ENCODE results near the gene PRELP.
A peak's percentile ranks its signal among the peaks of the same experiment; 100 is the strongest.

GRCh38 chr1:203448521-203449061, 27.0 kb upstream of the PRELP start:
- TF ChIP-seq CTCF (IDR thresholded peaks at IDR 0.05; ENCODE audit: low read depth, low read length, missing input control), result no peak
- no peak for TF ChIP-seq YY1 (IDR thresholded peaks at IDR 0.05)
- TF ChIP-seq REST (IDR thresholded peaks at IDR 0.05), result no peak
- TF ChIP-seq JUND (IDR thresholded peaks at IDR 0.05), result no peak
- no peak for TF ChIP-seq TAF1 (conservative IDR thresholded peaks at IDR 0.05)
- no peak for TF ChIP-seq ZBTB33 (IDR thresholded peaks at IDR 0.05)
- no peak for TF ChIP-seq MAX (IDR thresholded peaks at IDR 0.05)
- peak in 1 of 2 donors; percentile 11 for TF ChIP-seq RAD21 (IDR thresholded peaks at IDR 0.05)
- peak in 1 of 2 donors; percentile 19 for TF ChIP-seq RXRA (IDR thresholded peaks at IDR 0.05)
- TF ChIP-seq EGR1 (IDR thresholded peaks at IDR 0.05; ENCODE audit: low read depth in 2 of 2), result no peak
- TF ChIP-seq FOXA1 (IDR thresholded peaks at IDR 0.05), result no peak
- no peak for TF ChIP-seq GABPA (IDR thresholded peaks at IDR 0.05 in 1 of 2, conservative IDR thresholded peaks at IDR 0.05 in 1 of 2)
- no peak for TF ChIP-seq SP1 (IDR thresholded peaks at IDR 0.05)
- no peak for TF ChIP-seq HNF4A (conservative IDR thresholded peaks at IDR 0.05)

All from liver (tissue), 3 donors.